Adrenal gland (tissue), 12 donors: Measurements from ENCODE around the gene SEMA4B. TPM values are rescaled to one million over a fixed set of nuclear protein-coding genes. Genes with fewer than 3 reads are reported as not detected.

Experiments
- DNase-seq, 7 donors: peaks; one replicate each; pipeline ENCODE4 v3.0.0-alpha.2; 2019 to 2020
- H3K27ac ChIP-seq, 5 donors: fragments of 200-600 bp; sonication (generic) in 4 of 5; 1 replicate in 3 of 5; 2 replicates in 2 of 5; pipeline versions ENCODE4 v1.5.1 to v1.8.0; 2016 to 2020; ENCODE audit warnings: mild to moderate bottlenecking in 1 of 5
- H3K27me3 ChIP-seq: fragments of 200-600 bp; 2 replicates; pipeline ENCODE4 v1.8.0; 2021
- H3K36me3 ChIP-seq, 2 donors: fragments of 200-600 bp; replicated peaks in 1 of 2; 1 replicate in 1 of 2; 2 replicates in 1 of 2; pipeline versions ENCODE4 v1.5.1 to v1.8.0; 2018 to 2022
- H3K4me1 ChIP-seq, 2 donors: fragments of 200-600 bp; replicated peaks in 1 of 2; 1 replicate in 1 of 2; 2 replicates in 1 of 2; pipeline versions ENCODE4 v1.5.1 to v1.8.0; 2018 to 2021
- H3K4me3 ChIP-seq, 4 donors: fragments of 200-600 bp; sonication (generic) in 3 of 4; one replicate each; pipeline ENCODE4 v1.5.1; 2016 to 2018
- H3K9me3 ChIP-seq, 3 donors: fragments of 200-600 bp; sonication (generic) in 1 of 3; replicated peaks in 1 of 3; 1 replicate in 2 of 3; 2 replicates in 1 of 3; pipeline versions ENCODE4 v1.5.1 to v1.8.0; 2016 to 2021
- POLR2A ChIP-seq, 2 donors: fragments of 450-650 bp; IDR thresholded peaks; one replicate each; pipeline ENCODE4 v1.6.1; 2017; ENCODE audit warnings: antibody characterized with exemption in 2 of 2, mild to moderate bottlenecking in 2 of 2, moderate library complexity in 1 of 2
- WGBS, 4 donors: extraction: QIAGEN DNeasy Blood & Tissue Kit in 2 of 4; methylation state at CpG; one replicate each; pipeline versions ENCODE4 v1.1.5 to v1.1.7; 2013 to 2017; 5-methylcytosine and 5-hydroxymethylcytosine counted together
- intact Hi-C, 2 donors: fragments of 100-400 bp; cut with DNase I; formaldehyde crosslinking; loops; one replicate each; pipeline versions ENCODE4 v1.14.1 to v1.15.0; 2022 to 2023
- polyA plus RNA-seq, 3 donors: library from polyadenylated mRNA; stranded (reverse); fragments of 200-250 nt in 2 of 3; fragments of 350-450 nt in 1 of 3; fragmentation: Illumina TruSeq in 1 of 3; extraction: RNeasy Lipid Tissue Mini Kit (QIAGEN cat#74804) in 1 of 3; gene quantifications; one replicate each; pipeline ENCODE4 v1.2.3, GENCODE V29; 2013 to 2014
- total RNA-seq, 9 donors: library from RNA; depleted of rRNA in 4 of 9; stranded (reverse); fragments of >200 nt in 4 of 9; fragments of 120-200 nt in 1 of 9; fragmentation: NEBNext Ultra II Directional in 1 of 9; extraction: Animal tissue kit (Norgen Biotek cat#: 25700) in 1 of 9; gene quantifications; one replicate each; pipeline versions ENCODE4 v1.1.0 to v1.2.4, GENCODE V29; 2013 to 2023
- TF ChIP-seq, protein P1 (sequence below), 6 experiments: fragments of 450-650 bp in 4 of 6; fragments of 200-600 bp in 2 of 6; sonication (generic) in 1 of 6; IDR thresholded peaks; 1 replicate in 5 of 6; 2 replicates in 1 of 6; pipeline versions ENCODE4 v1.5.1 to v1.8.0; 2016 to 2021; ENCODE audit warnings: antibody characterized with exemption in 6 of 6, mild to moderate bottlenecking in 2 of 6, moderate library complexity in 1 of 6
- donor health status: healthy with polysubstance abuse.
- donor health status: Bipolar disorder and iron deficiency.
- donor health status: DM: yes; HTN: yes; CAD: no.
- donor health status: DM: no; HTN: no; CAD: no.
- donor health status: DM: no; HTN: no; CAD: no.
- donor health status: DM: yes; HTN: yes; CAD: no.

The SEMA4B gene
- total and polyA plus RNA-seq, 12 donors, result 10.6 to 155 (median 85.1) TPM

DNA sequence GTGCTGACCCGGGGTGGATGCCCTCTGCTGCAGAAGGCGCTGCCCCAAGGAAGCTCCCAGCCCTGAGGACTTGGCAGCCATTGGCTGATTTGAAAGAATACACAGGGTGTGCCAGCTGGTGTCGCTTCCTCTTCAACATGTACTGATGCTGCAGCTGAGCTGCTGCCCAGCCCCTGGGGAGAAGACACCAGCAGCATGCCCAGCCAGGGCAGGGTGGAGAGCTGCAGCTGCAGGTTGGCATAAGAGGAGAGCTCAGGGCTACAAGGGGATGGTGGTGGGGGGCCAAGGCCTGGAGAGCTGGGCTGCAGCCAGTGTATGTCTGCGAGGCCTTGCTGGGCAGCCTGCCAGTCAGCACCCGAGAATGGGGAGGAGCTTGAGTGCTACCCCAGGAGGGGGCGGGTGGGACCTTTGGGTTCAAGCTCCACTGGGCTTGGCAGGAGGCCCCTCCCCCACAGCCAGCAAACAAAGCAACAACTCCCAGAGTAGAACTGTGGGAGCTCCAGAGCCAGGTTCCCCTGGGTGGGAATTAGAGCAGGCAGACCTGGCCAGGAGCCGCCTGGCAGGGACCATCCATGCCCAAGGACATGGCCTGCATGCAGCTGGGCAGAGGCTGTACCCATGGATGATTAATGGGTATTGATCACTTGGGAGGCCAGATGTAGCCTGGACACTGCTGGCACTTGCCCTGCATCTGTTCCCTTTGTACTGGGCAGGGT is 9.2 kb upstream of the SEMA4B start:
- no peaks in the 10 kb centered on the region for H3K9me3 ChIP-seq
- peaks cover 46 to 67% of the 10 kb centered on the region in 2 donors for H3K4me1 ChIP-seq
- H3K27me3 ChIP-seq, result no peaks in the 10 kb centered on the region
- intact Hi-C loops, result no loop called here
- DNase-seq, result peak; percentile 89 to 94 (median 93)
- TF ChIP-seq, protein P1, sequence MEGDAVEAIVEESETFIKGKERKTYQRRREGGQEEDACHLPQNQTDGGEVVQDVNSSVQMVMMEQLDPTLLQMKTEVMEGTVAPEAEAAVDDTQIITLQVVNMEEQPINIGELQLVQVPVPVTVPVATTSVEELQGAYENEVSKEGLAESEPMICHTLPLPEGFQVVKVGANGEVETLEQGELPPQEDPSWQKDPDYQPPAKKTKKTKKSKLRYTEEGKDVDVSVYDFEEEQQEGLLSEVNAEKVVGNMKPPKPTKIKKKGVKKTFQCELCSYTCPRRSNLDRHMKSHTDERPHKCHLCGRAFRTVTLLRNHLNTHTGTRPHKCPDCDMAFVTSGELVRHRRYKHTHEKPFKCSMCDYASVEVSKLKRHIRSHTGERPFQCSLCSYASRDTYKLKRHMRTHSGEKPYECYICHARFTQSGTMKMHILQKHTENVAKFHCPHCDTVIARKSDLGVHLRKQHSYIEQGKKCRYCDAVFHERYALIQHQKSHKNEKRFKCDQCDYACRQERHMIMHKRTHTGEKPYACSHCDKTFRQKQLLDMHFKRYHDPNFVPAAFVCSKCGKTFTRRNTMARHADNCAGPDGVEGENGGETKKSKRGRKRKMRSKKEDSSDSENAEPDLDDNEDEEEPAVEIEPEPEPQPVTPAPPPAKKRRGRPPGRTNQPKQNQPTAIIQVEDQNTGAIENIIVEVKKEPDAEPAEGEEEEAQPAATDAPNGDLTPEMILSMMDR (IDR thresholded peaks at IDR 0.05), result no peak
- no peak for TF ChIP-seq POLR2A (IDR thresholded peaks at IDR 0.05)
- peak overlapping the region; percentile 63 to 80 (median 69) for H3K27ac ChIP-seq
- no peak overlapping the region for H3K4me3 ChIP-seq
- H3K36me3 ChIP-seq, result no peaks in the 10 kb centered on the region
- WGBS, 4 donors, result 11 to 25% (median 15%) methylated on average over 2 to 7 of the region's 7 CpGs

DNA sequence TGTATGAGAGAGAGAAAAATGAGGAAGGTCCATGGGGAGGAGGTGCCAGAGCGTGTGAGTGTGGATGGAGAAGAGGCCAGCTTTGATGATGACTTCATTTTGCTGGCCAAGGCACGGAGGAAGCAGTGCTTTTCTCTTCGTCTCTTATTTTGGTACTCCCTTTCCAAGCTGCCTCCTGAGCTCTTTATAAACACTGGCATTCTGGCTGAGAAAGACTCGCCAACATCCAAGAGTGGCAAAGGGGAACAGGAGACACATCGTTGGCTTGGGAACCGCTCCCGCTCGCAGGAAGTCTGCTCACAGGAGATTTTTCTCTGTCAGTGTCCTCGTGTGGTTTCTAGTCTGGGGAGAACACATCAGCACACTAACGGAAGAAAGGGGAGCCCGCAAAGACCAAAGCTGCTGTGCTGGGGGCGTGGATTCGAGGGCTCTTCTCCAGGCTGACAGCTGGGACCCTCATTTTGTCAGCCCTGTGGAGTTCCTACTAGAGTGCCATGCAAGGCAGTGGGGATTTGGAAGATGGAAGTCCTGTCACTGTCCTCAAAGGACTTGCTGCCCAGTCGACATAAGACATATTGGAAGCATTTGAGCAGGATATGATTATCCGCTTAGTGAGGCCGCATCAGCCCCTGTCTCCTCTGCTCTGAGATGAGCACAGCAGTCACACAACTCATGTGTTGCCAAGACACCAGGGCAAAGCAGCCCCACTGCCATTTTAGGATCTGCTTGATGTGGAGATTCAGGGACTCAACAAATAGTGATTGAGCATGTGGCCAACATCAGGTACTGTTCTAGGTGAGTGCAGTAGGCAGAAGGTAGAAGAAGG is 8.0 kb upstream of the SEMA4B start:
- peaks cover 46 to 57% of the 10 kb centered on the region in 2 donors for H3K4me1 ChIP-seq
- TF ChIP-seq POLR2A (IDR thresholded peaks at IDR 0.05), result peak in 1 of 2 donors; percentile 10
- TF ChIP-seq, protein P1 (IDR thresholded peaks at IDR 0.05), result no peak
- H3K4me3 ChIP-seq, result no peak overlapping the region
- whole genome bisulfite sequencing, 4 donors, result 28 to 52% (median 47%) methylated on average over 7 to 16 of the region's 16 CpGs
- intact Hi-C loops, result no loop called here
- H3K9me3 ChIP-seq, result no peaks in the 10 kb centered on the region
- no peaks in the 10 kb centered on the region for H3K27me3 ChIP-seq
- H3K27ac ChIP-seq, result peak overlapping the region; percentile 65 to 80 (median 74)
- H3K36me3 ChIP-seq, result no peaks in the 10 kb centered on the region
- peak in 3 of 7 donors; percentile 38 to 49 (median 41) for DNase-seq

DNA sequence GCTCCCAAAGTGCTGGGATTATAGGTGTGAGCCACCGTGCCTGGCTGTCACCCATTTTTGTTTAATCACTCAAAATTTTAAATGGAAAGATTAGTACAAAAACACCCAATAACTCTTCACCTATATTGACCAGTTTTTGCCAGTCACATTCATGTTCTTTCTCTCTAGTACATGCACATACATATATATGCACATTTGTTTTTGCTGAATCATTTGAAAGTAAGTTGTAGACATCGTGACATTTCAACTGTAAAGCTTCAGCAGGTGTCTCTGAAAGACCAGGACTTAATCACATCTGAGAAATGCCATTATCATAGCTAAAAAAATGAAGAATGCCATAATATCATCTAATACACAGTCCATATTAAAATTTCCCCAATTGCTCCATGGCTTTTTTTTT is 6.5 kb upstream of the SEMA4B start:
- H3K27me3 ChIP-seq, result no peaks in the 10 kb centered on the region
- intact Hi-C loops, result no loop called here
- no peak overlapping the region for H3K27ac ChIP-seq
- peaks cover 37 to 50% of the 10 kb centered on the region in 2 donors for H3K4me1 ChIP-seq
- H3K4me3 ChIP-seq, result no peak overlapping the region
- H3K36me3 ChIP-seq, result no peaks in the 10 kb centered on the region
- H3K9me3 ChIP-seq, result no peaks in the 10 kb centered on the region
- DNase-seq, result no peak
- 84 to 95% (median 92%) methylated on average over 2 of the region's 2 CpGs for WGBS, 4 donors
- TF ChIP-seq POLR2A (IDR thresholded peaks at IDR 0.05), result no peak
- TF ChIP-seq, protein P1 (IDR thresholded peaks at IDR 0.05), result no peak

DNA sequence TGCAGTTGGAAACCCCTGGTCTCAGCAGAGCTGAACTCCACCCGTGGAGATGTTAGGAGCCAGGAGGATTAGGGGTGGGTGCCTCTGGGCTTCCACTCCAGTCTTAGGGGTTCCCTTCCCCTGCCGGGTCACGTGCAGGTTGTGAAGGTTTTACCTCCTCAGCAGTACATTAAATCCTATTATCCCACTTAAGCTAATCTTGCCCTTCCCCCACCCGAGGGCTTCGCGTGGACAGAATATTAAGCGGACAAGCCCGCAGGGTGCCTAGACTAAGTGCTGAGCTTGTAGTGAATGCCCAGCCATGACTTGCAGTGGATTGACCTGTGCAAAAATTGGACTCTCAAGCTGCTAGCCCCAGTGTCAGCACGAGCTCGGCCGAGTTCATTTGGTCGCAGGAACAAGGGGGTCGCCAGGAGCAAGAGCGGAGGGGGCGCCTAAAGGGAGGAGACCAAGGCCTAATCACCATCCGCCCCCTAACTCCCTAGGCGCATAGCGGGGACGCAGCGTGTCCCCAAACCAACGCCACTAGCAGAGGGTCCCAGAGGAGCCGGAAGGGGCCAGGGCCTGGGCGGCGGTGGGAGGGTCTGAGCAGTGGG is 498 bp upstream of the SEMA4B start:
- H3K27ac ChIP-seq, result peak overlapping the region in 4 of 5 donors; percentile 49 to 86 (median 69)

More for the DNA sequence above, 498 bp upstream of the SEMA4B start:
- Histone ChIP-seq H3K4me1 (peaks cover 22 to 57% of the 10 kb centered on the region in 2 donors), H3K9me3 (no peaks in the 10 kb centered on the region), H3K36me3 (no peaks in the 10 kb centered on the region), H3K4me3 (peak overlapping the region; percentile 67 to 87 (median 70)), H3K27me3 (no peaks in the 10 kb centered on the region)
- intact Hi-C loops, result no loop called here
- no peak for DNase-seq
- TF ChIP-seq POLR2A (IDR thresholded peaks at IDR 0.05), result no peak
- TF ChIP-seq, protein P1 (IDR thresholded peaks at IDR 0.05), result peak in 1 of 6 experiments; percentile 3
- 14 to 28% (median 20%) methylated on average over 11 to 24 of the region's 24 CpGs for WGBS, 4 donors
